Stomach (tissue), 4 donors: Measurements from ENCODE around the gene CSTF2T.

ENCODE experiments used
- POLR2A ChIP-seq, 4 donors: fragments of 450-650 bp; IDR thresholded peaks; one replicate each; pipeline ENCODE4 v1.6.1; 2016; ENCODE audit warnings: antibody characterized with exemption in 4 of 4, control low read depth in 2 of 4, mild to moderate bottlenecking in 1 of 4, moderate library complexity in 1 of 4
- TF ChIP-seq, protein P1 (sequence below), 7 experiments: fragments of 450-650 bp in 4 of 7; fragments of 200-600 bp in 3 of 7; sonication (generic) in 3 of 7; IDR thresholded peaks; one replicate each; pipeline ENCODE4 v1.5.1; 2016 to 2019; ENCODE audit warnings: antibody characterized with exemption in 7 of 7, control low read depth in 2 of 7, mild to moderate bottlenecking in 1 of 7

- TF ChIP-seq POLR2A (IDR thresholded peaks at IDR 0.05) = no peak
- TF ChIP-seq, protein P1, sequence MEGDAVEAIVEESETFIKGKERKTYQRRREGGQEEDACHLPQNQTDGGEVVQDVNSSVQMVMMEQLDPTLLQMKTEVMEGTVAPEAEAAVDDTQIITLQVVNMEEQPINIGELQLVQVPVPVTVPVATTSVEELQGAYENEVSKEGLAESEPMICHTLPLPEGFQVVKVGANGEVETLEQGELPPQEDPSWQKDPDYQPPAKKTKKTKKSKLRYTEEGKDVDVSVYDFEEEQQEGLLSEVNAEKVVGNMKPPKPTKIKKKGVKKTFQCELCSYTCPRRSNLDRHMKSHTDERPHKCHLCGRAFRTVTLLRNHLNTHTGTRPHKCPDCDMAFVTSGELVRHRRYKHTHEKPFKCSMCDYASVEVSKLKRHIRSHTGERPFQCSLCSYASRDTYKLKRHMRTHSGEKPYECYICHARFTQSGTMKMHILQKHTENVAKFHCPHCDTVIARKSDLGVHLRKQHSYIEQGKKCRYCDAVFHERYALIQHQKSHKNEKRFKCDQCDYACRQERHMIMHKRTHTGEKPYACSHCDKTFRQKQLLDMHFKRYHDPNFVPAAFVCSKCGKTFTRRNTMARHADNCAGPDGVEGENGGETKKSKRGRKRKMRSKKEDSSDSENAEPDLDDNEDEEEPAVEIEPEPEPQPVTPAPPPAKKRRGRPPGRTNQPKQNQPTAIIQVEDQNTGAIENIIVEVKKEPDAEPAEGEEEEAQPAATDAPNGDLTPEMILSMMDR (IDR thresholded peaks at IDR 0.05) = no peak
Measured at GRCh38 chr10:51699145-51699474, 285 bp downstream of the CSTF2T start.
